B cell (primary cell): ENCODE results near the gene ABCA2. TPM values are rescaled to one million over a fixed set of nuclear protein-coding genes. Genes with fewer than 3 reads are reported as not detected.

ENCODE experiments used
- ATAC-seq: fragments of 200-7000 bp; cut with Tn5 transposase; one replicate; pipeline ENCODE4 v1.10.0; 2021; ENCODE audit warnings: low read depth, mild to moderate bottlenecking, moderate number of reproducible peaks, moderate library complexity
- CTCF ChIA-PET: fragments of 350-600 bp; sonication (Branson Sonifier 250); formaldehyde crosslinking; loops from one replicate; lab custom pipeline; 2021; ENCODE audit warnings: antibody characterized with exemption, inconsistent platforms; lab: Charles Lee
- POLR2A ChIA-PET: fragments of 350-600 bp; sonication (Branson Sonifier 250); formaldehyde crosslinking; loops from one replicate; lab custom pipeline; 2021; ENCODE audit warnings: antibody characterized with exemption; lab: Charles Lee
- DNase-seq: peaks from one replicate; pipeline ENCODE4 v3.0.0; 2013
- H2AFZ ChIP-seq: 2 replicates; pipeline ENCODE4 v1.6.1; 2012; ENCODE audit warnings: mild to moderate bottlenecking, low read depth, low read length; ENCODE audit not compliant: insufficient read depth, poor library complexity, severe bottlenecking
- H3K27ac ChIP-seq, 2 donors: 1 replicate in 1 of 2; 2 replicates in 1 of 2; pipeline ENCODE4 v1.5.1; 2012 to 2013; ENCODE audit warnings: low read length in 2 of 2, mild to moderate bottlenecking in 2 of 2, moderate library complexity in 1 of 2
- H3K27me3 ChIP-seq, 4 experiments: fragments of 200-600 bp in 1 of 4; sonication (generic) in 1 of 4; replicated peaks in 1 of 4; 1 replicate in 2 of 4; 2 replicates in 2 of 4; pipeline versions ENCODE4 v1.6.1 to v1.7.0; 2013 to 2016; ENCODE audit warnings: low read length in 3 of 4, mild to moderate bottlenecking in 2 of 4, mixed read lengths in 1 of 4, moderate library complexity in 1 of 4; ENCODE audit not compliant: insufficient read depth in 4 of 4, control insufficient read depth in 3 of 4; ENCODE audit errors: control extremely low read depth in 1 of 4
- H3K36me3 ChIP-seq, 2 experiments: replicated peaks in 1 of 2; 1 replicate in 1 of 2; 2 replicates in 1 of 2; pipeline versions ENCODE4 v1.6.1 to v1.7.1; 2013; ENCODE audit warnings: low read length in 1 of 2; ENCODE audit not compliant: insufficient read depth in 2 of 2, control insufficient read depth in 1 of 2; ENCODE audit errors: control extremely low read depth in 1 of 2, extremely low read depth in 1 of 2
- H3K4me1 ChIP-seq, 2 donors: fragments of 200-600 bp in 1 of 2; sonication (generic) in 1 of 2; 1 replicate in 1 of 2; 2 replicates in 1 of 2; pipeline versions ENCODE4 v1.5.1 to v1.6.1; 2013 to 2017; ENCODE audit warnings: low read length in 2 of 2; ENCODE audit not compliant: control insufficient read depth in 2 of 2, insufficient read depth in 2 of 2
- H3K4me2 ChIP-seq: replicated peaks from 2 replicates; pipeline ENCODE3; 2012; ENCODE audit warnings: mild to moderate bottlenecking, low read depth, low read length; ENCODE audit not compliant: poor library complexity, severe bottlenecking
- H3K4me3 ChIP-seq, 5 experiments: fragments of 200-600 bp in 1 of 5; sonication (generic) in 1 of 5; 1 replicate in 3 of 5; 2 replicates in 2 of 5; pipeline versions ENCODE4 v1.5.1 to v1.7.0; 2011 to 2016; ENCODE audit warnings: low read length in 4 of 5, mild to moderate bottlenecking in 4 of 5, low read depth in 2 of 5, control low read depth in 1 of 5, moderate library complexity in 1 of 5; ENCODE audit not compliant: insufficient read depth in 1 of 5; ENCODE audit errors: control extremely low read depth in 1 of 5, extremely low read depth in 1 of 5
- H3K79me2 ChIP-seq: fragments of 200-600 bp; sonication (generic); one replicate; pipeline ENCODE4 v1.6.0; 2016; ENCODE audit warnings: low read length; ENCODE audit not compliant: control insufficient read depth, insufficient read depth
- H3K9ac ChIP-seq: fragments of 200-600 bp; sonication (generic); 2 replicates; pipeline ENCODE4 v1.6.1; 2017; ENCODE audit warnings: mild to moderate bottlenecking, low read length, moderate library complexity
- H3K9me3 ChIP-seq, 3 donors: one replicate each; pipeline versions ENCODE4 v1.6.1 to v1.7.1; 2013; ENCODE audit warnings: low read length in 2 of 3; ENCODE audit not compliant: control insufficient read depth in 2 of 3, insufficient read depth in 1 of 3; ENCODE audit errors: control extremely low read depth in 1 of 3
- H4K20me1 ChIP-seq: 2 replicates; pipeline ENCODE4 v1.6.0; 2012; ENCODE audit warnings: mild to moderate bottlenecking, low read length; ENCODE audit not compliant: insufficient read depth, control insufficient read depth, poor library complexity, severe bottlenecking
- H3K27ac Mint-ChIP-seq: one replicate; pipeline ENCODE4 v1.8.0; 2021; ENCODE audit warnings: mixed read lengths
- H3K27me3 Mint-ChIP-seq: one replicate; pipeline ENCODE4 v1.8.0; 2021; ENCODE audit warnings: mixed read lengths
- H3K4me1 Mint-ChIP-seq: one replicate; pipeline ENCODE4 v1.8.0; 2021; ENCODE audit warnings: mixed read lengths
- H3K4me3 Mint-ChIP-seq: one replicate; pipeline ENCODE4 v1.8.0; 2021; ENCODE audit warnings: mixed read lengths
- H3K9me3 Mint-ChIP-seq: one replicate; pipeline ENCODE4 v1.8.0; 2022; ENCODE audit warnings: mixed read lengths; ENCODE audit not compliant: insufficient read depth
- CTCF ChIP-seq: fragments of 200-600 bp; IDR thresholded peaks from one replicate; pipeline ENCODE4 v1.8.0; 2022; ENCODE audit warnings: antibody characterized with exemption, mild to moderate bottlenecking
- EZH2 ChIP-seq: IDR thresholded peaks from 2 replicates; pipeline ENCODE4 v1.6.1; 2012; ENCODE audit warnings: borderline replicate concordance, low read depth, mild to moderate bottlenecking, moderate library complexity, low read length; ENCODE audit not compliant: insufficient read depth, poor library complexity, severe bottlenecking
- WGBS: methylation state at CpG from one replicate; pipeline ENCODE4 v1.1.5; 2013; ENCODE audit warnings: missing lambda C conversion rate; ENCODE audit not compliant: insufficient coverage; 5-methylcytosine and 5-hydroxymethylcytosine counted together
- intact Hi-C: fragments of 100-400 bp; cut with micrococcal nuclease; formaldehyde crosslinking; loops from one replicate; pipeline ENCODE4 v1.10.0; 2022
- polyA plus RNA-seq: library from polyadenylated mRNA; depleted of rRNA; stranded (reverse); fragments of >200 nt; gene quantifications from 2 replicates; pipeline ENCODE4 v1.2.3, GENCODE V29; 2012
- total RNA-seq, 2 donors: library from RNA; stranded (reverse); fragments of 120-200 nt in 1 of 2; gene quantifications; 1 replicate in 1 of 2; 2 replicates in 1 of 2; pipeline versions ENCODE4 v1.2.3 to v1.2.4, GENCODE V29; 2013 to 2022

Gene ABCA2
- total and polyA plus RNA-seq, 2 donors (not counting 1 experiment from before 2014, with no cell fraction given): 30.7 to 61.1 TPM

DNA sequence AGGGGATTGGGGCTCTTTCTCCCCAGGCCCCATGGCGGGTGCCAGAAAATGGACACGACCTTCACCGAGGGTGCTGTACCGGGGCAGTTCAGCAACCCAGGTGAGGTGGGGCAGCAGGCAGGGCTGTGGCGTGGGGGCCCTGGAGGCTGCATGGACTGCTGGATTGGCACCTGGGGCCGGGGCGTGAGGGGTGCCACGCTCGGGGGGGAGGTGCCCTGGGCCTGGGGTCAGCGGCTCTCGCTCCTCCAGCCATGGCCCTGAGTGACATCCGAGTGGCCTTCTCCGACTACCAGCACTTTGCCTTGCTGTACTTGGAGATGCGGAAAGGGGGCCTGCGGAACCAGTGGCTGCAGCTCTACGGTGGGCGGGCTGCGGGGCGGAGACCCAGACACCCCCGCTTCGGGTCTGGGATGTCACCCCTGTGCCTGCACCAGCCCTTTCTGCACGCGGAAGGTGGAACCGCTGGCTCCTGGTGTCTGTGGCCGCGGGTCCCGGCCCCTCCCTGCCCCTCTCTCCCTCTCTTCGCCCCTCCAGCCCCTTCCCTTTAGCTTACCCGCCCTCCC is 43.5 kb downstream of the ABCA2 start:
- Histone ChIP-seq H3K4me3 (no peak overlapping the region), H3K79me2 (no peaks in the 10 kb centered on the region), H3K9ac (no peak overlapping the region), H3K36me3 (no peaks in the 10 kb centered on the region), H3K4me2 (peak overlapping the region; percentile 37), H3K9me3 (peaks cover 0 to 2% (median 0%) of the 10 kb centered on the region in 3 donors), H3K4me1 (peaks cover 9 to 12% of the 10 kb centered on the region in 2 donors), H4K20me1 (no peaks in the 10 kb centered on the region), H3K27ac (no peak overlapping the region), H3K27me3 (peaks cover 0 to 64% (median 14%) of the 10 kb centered on the region in 4 experiments), H2AFZ (no peak overlapping the region)
- H3K27me3 Mint-ChIP-seq: peaks cover 26% of the 10 kb centered on the region
- no peaks in the 10 kb centered on the region for H3K9me3 Mint-ChIP-seq
- 49% methylated on average over 29 of the region's 29 CpGs for WGBS
- H3K27ac Mint-ChIP-seq: no peak overlapping the region
- peaks cover 6% of the 10 kb centered on the region for H3K4me1 Mint-ChIP-seq
- ChIA-PET CTCF (no interaction called here), POLR2A (no interaction called here)
- no peak overlapping the region for H3K4me3 Mint-ChIP-seq
- TF ChIP-seq EZH2 (no peak), CTCF (no peak)
- ATAC-seq (no peak), DNase-seq (no peak)
- intact Hi-C loops: no loop called here

DNA sequence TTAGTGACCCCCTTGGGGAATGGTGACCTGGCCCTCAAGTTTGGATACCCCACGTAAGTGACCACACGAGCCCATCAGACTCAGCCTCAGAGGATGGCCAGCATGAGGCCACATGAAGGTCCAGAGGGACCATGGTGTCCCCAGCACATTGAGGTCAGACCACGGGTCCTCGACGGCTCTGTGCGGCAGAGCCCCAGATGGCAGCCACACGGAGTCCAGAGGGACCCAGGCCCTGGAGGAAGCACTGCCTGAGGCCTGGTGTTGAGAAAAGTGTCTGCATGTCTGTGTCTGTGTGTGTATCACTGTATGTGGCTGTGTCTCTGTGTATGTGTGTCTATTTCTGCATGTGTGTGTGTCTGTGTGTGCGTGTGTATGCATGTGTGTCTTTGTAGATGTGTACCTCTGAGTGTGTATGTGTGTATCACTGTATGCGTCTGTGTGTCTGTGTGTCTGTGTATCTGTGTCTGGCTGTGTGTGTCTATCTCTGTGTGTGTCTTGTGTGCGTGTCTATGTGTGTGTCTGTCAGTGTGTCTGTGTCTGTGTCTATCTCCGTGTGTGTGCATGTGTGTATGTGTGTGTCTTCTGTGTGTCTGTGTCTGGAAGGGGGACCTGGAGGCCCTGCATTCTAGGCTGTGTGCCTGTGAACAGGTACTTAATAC is 44.3 kb downstream of the ABCA2 start:
- TF ChIP-seq EZH2: no peak
- TF ChIP-seq CTCF: no peak
- ChIA-PET CTCF (no interaction called here), POLR2A (no interaction called here)
- DNase-seq (no peak), ATAC-seq (no peak)
- no peak overlapping the region for H2AFZ ChIP-seq
- intact Hi-C loops: no loop called here
- H3K27me3 Mint-ChIP-seq: peaks cover 26% of the 10 kb centered on the region
- H4K20me1 ChIP-seq: no peaks in the 10 kb centered on the region
- peaks cover 9 to 12% of the 10 kb centered on the region in 2 donors for H3K4me1 ChIP-seq
- WGBS: 73% methylated on average over 10 of the region's 11 CpGs
- H3K27ac ChIP-seq: no peak overlapping the region
- no peak overlapping the region for H3K4me2 ChIP-seq
- peaks cover 0 to 71% (median 17%) of the 10 kb centered on the region in 4 experiments for H3K27me3 ChIP-seq
- H3K4me1 Mint-ChIP-seq: peaks cover 6% of the 10 kb centered on the region
- H3K36me3 ChIP-seq: no peaks in the 10 kb centered on the region
- no peaks in the 10 kb centered on the region for H3K79me2 ChIP-seq
- H3K4me3 ChIP-seq: no peak overlapping the region
- peak overlapping the region; percentile 1 for H3K4me3 Mint-ChIP-seq
- no peaks in the 10 kb centered on the region for H3K9me3 Mint-ChIP-seq
- peaks cover 0 to 10% (median 0%) of the 10 kb centered on the region in 3 donors for H3K9me3 ChIP-seq
- no peak overlapping the region for H3K9ac ChIP-seq
- no peak overlapping the region for H3K27ac Mint-ChIP-seq
